Dedifferentiated amniotic fluid mesenchymal stem cell (primary cell): ENCODE results near the gene CD44.

Source experiments
- DNase-seq: peaks from one replicate; pipeline ENCODE4 v3.0.0-alpha.2; 2016; ENCODE audit errors: extremely low spot score

CD44 gene

GRCh38 chr11:35261197-35261596 lies 122.2 kb downstream of the CD44 start:
- DNase-seq = no peak

- no peak for DNase-seq
Measured at GRCh38 chr11:35262056-35262455, 123.1 kb downstream of the CD44 start.

GRCh38 chr11:35262735-35263134 lies 123.8 kb downstream of the CD44 start:
- DNase-seq = no peak

- no peak for DNase-seq
Measured at GRCh38 chr11:35265755-35266454, 126.9 kb downstream of the CD44 start.

- DNase-seq = no peak
Measured at GRCh38 chr11:35267504-35267903, 128.5 kb downstream of the CD44 start.

- DNase-seq = no peak
Measured at GRCh38 chr11:35270342-35270741, 131.4 kb downstream of the CD44 start.

GRCh38 chr11:35271031-35271430 lies 132.1 kb downstream of the CD44 start:
- DNase-seq = no peak

- no peak for DNase-seq
Measured at GRCh38 chr11:35272391-35272902, 133.5 kb downstream of the CD44 start.

- DNase-seq = no peak
Measured at GRCh38 chr11:35274909-35275785, 136.2 kb downstream of the CD44 start.

- DNase-seq = no peak
Measured at GRCh38 chr11:35275786-35276170, 136.8 kb downstream of the CD44 start.

GRCh38 chr11:35276396-35277145 lies 137.6 kb downstream of the CD44 start:
- no peak for DNase-seq

GRCh38 chr11:35277827-35278226 lies 138.9 kb downstream of the CD44 start:
- DNase-seq = no peak

- no peak for DNase-seq
Measured at GRCh38 chr11:35280727-35281126, 141.8 kb downstream of the CD44 start.

GRCh38 chr11:35281169-35281688 lies 142.3 kb downstream of the CD44 start:
- DNase-seq = no peak
